Breast epithelium (tissue), 3 donors: ENCODE data around the gene WASF3.
A peak's percentile ranks its signal among the peaks of the same experiment; 100 is the strongest.

Source experiments
- CTCF ChIP-seq, 3 donors: fragments of 450-650 bp; IDR thresholded peaks; one replicate each; pipeline ENCODE4 v1.5.1; 2016 to 2017; ENCODE audit warnings: antibody characterized with exemption in 3 of 3, mild to moderate bottlenecking in 3 of 3, moderate library complexity in 3 of 3
- POLR2A ChIP-seq: fragments of 450-650 bp; IDR thresholded peaks from one replicate; pipeline ENCODE4 v1.6.1; 2016; ENCODE audit warnings: antibody characterized with exemption, mild to moderate bottlenecking, moderate library complexity
- POLR2AphosphoS5 ChIP-seq, 3 donors: sonication (generic); formaldehyde crosslinking; IDR thresholded peaks; one replicate each; pipeline ENCODE4 v1.6.1; 2017; ENCODE audit warnings: antibody characterized with exemption in 3 of 3

DNA sequence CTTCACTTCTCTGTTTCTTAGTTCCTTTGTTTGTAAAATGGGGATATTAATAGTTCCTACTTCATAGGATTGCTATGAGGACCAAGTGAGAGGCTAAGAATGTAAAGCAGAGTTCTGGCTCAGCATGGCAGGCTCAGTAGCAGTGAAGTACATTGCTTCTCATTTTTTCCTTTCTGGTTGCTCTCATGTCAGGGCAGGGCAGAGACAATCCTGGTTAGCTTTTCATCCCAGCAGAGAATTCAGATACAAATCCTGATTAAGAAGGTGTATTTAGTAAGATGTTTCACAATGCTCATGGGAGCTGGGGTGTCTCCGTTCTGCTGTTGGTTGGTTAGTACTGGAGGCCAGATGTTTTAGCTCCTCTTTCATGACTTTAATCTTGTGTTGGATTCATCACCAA lies 42.9 kb downstream of the WASF3 start:
- TF ChIP-seq CTCF (IDR thresholded peaks at IDR 0.05) = no peak
- TF ChIP-seq POLR2AphosphoS5 (IDR thresholded peaks at IDR 0.05) = peak in 1 of 3 donors; percentile 68
- TF ChIP-seq POLR2A = no peak
